ENCODE measurements around the gene BCL11A.

DNA sequence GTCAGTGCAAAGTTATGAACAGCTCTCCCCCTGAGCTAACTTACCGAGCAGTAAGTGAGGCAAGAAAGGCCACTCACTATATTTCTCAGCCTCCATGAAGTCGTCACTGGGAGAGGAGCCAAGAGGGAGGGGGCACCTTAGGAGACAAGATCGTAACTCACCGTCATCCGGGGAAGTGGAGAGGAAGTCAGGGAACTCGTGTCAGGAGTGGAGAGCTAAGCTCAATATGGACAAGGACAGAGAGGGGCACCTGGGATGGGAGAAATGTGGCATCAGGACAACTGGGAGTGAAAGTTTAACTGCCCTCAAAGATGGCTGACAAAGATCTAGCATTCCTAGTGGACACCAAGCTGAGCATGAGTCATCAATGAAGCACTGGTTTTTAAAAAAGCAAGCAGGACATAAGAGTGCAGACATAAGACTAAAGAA, 37.1 kb downstream of the BCL11A start:
- no peak for TF ChIP-seq CTCF (IDR thresholded peaks at IDR 0.05)
- no peak for TF ChIP-seq POLR2A (IDR thresholded peaks at IDR 0.05)
